Measurements from ENCODE around the gene CRTC2. TPM values are rescaled to one million over a fixed set of nuclear protein-coding genes. Genes with fewer than 3 reads are reported as not detected.

The CRTC2 gene
- total RNA-seq, 2 donors from 2014 or later, result 67.6 to 174 TPM

DNA sequence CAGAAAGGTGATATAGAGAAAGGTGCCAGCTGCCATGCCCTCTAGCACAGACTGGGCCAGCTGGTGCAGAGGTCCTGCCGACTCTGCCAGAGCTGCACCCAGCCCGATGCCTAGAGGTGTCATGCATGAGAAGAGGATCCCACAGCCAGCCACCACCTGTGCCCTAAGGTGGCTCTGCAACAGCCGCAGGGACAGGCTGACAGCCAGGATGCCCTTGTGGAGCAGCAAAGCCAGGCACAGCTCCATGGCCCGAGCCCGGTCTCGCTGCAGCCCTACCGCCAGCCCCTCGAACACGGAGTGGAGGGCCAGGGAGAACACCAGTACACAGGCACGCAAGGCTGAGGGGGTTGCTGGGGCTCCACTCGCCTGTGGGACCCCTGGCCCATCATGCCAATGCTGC is 1.8 kb upstream of the CRTC2 start:
- Mint-ChIP-seq H3K36me3 (peaks cover 32 to 46% of the 10 kb centered on the region in 2 donors), H3K27ac (peak overlapping the region; percentile 66 to 94), H3K9me3 (no peaks in the 10 kb centered on the region)
- DNase-seq (ENCODE audit: low spot score in 2 of 2) (no peak), ATAC-seq (no peak)

DNA sequence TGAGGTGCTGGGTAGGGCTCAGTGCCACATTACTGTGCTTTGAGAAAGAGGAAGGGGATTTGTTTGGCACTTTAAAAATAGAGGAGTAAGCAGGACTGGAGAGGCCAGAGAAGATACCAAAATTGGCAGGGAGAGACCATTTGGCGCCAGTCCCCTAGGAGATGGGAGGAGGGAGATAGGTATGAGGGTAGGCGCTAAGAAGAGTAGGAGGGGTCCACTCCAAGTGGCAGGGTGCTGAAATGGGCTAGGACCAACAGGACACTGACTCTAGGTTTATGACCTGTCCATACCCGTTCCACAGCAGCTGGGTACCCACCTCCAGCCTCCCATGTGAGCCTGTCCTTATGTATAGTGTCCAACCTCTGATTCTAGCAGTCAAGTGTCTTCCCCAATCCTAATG is 1.0 kb upstream of the CRTC2 start:
- ATAC-seq (no peak), DNase-seq (ENCODE audit: low spot score in 2 of 2) (no peak)
- Mint-ChIP-seq H3K9me3 (no peaks in the 10 kb centered on the region), H3K36me3 (peaks cover 33 to 46% of the 10 kb centered on the region in 2 donors), H3K27ac (peak overlapping the region; percentile 70 to 98)

DNA sequence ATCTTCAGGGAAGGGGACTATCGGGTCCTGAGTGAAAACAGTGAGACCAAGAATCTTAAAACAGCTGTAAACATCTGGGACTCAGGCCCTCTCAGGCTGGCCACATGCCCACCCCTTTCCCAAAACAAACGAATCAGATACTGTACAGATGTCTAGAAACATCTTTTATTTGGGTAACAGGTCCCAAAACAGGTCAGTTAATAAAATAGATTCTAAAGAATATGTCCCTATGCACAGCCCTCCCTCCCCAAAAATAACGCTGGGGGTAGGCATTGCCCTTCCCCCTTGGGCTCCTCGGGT is 499 bp upstream of the CRTC2 start:
- no peak for ATAC-seq
- Mint-ChIP-seq H3K27ac (peak overlapping the region; percentile 70 to 98), H3K36me3 (peaks cover 36 to 46% of the 10 kb centered on the region in 2 donors), H3K9me3 (no peaks in the 10 kb centered on the region)
- DNase-seq (ENCODE audit: low spot score in 2 of 2), result no peak

DNA sequence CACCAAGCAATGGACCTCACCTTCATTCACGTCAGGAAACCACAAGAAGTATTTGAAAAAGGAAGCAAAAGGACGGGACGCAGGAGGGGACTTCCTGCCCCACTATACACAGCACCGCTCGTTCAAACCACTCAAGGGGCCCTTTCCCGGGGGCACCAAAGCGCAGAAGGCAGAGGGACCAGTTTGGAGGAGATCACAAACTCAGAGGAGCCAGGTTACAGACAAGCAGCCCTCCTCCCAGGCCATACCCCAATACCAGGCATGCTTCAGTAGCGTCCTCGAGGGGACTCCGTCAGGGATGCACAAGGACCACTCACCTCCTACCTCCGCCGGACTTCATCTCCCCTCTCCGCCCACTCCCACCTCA is 685 bp downstream of the CRTC2 start:
- DNase-seq (ENCODE audit: low spot score in 2 of 2) (peak; percentile 28 to 68), ATAC-seq (peak; percentile 27 to 34)
- peaks cover 30 to 49% of the 10 kb centered on the region in 2 donors for H3K36me3 Mint-ChIP-seq
- H3K9me3 Mint-ChIP-seq, result no peaks in the 10 kb centered on the region
- H3K27ac Mint-ChIP-seq, result peak overlapping the region; percentile 94 to 98

DNA sequence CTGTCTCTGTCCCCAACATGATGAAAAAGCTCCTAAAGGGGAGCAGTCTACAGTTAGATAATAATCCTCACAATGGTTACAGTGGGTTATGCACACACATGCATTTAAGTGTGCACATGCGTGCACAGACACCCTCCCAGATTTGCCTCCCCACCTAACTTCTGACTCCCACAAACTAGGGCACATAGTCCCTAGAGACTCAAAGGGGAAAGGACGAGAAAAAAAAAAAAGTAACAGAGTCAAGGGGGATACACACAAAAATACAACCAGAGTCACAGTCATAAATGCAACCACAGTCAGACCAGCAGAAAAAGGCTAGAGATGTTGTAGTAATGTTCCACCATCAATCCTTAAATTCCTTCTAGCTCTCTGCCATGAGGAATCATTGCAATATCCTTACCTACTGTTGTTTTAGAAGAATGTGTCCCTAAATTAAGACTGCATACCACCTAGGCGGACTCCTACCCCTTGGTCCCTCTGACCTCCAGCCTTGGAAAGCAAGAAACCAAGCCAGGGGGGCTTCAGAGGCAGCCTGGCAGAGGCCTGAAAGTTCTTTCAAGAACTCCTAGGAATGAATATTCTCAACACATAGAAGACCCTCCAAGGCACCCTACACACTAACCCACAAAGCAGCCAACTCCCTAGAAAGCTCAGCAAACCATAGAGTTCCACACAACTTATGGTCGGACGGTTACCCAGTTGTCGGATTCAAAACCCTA is 1.3 kb downstream of the CRTC2 start:
- Mint-ChIP-seq H3K36me3 (peaks cover 25 to 43% of the 10 kb centered on the region in 2 donors), H3K27ac (peak overlapping the region; percentile 94 to 98), H3K9me3 (no peaks in the 10 kb centered on the region)
- ATAC-seq (no peak), DNase-seq (ENCODE audit: low spot score in 2 of 2) (no peak)

DNA sequence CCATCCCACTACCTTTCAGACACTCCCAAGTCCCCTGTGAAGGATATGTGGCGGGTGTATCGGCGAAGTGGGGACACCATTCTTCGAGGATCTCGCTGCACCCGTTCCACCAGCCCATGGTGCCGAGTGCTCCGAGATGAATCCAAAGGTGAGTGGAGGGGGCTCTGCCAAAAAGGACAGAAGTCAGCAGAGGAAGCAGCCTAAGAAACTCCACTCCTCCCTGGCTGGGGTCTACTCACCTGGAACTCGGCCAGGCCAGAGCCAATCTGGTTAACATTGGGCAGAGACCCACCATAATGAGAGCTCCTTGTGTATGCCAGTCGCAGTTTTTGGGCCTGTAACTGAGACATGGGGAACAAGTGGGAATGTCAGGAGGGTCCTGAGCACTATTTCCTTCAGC is 3.6 kb downstream of the CRTC2 start:
- DNase-seq (ENCODE audit: low spot score in 2 of 2) (no peak), ATAC-seq (no peak)
- Mint-ChIP-seq H3K36me3 (peaks cover 24 to 32% of the 10 kb centered on the region in 2 donors), H3K27ac (no peak overlapping the region), H3K9me3 (no peaks in the 10 kb centered on the region)

DNA sequence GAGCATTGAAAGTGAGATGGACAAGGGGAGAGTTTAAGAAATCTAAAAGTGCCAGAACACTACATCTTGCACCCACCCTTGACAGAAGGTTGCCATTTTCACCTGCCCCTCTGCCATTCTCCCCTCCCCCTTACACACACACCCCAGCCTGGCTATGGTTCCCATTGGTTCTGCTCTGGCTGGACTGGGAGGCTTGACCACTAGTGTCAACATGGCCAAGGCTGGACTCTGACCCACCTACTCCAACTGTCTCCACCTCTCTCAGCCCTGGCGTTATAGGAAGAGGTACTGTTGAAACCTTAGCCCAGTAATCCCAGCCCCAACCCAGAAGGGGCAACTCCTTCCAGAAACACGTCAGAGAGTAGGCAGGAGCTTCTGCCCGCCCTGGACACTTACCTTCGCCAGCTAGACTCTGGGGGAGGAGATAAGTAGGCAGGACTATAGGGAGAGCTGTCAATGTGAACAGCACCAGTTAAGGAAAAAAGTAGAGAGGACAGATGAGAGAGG is 4.5 kb downstream of the CRTC2 start:
- Mint-ChIP-seq H3K27ac (peak overlapping the region; percentile 9 to 51), H3K36me3 (peaks cover 24 to 32% of the 10 kb centered on the region in 2 donors), H3K9me3 (no peaks in the 10 kb centered on the region)
- DNase-seq (ENCODE audit: low spot score in 2 of 2), result no peak
- ATAC-seq, result no peak

DNA sequence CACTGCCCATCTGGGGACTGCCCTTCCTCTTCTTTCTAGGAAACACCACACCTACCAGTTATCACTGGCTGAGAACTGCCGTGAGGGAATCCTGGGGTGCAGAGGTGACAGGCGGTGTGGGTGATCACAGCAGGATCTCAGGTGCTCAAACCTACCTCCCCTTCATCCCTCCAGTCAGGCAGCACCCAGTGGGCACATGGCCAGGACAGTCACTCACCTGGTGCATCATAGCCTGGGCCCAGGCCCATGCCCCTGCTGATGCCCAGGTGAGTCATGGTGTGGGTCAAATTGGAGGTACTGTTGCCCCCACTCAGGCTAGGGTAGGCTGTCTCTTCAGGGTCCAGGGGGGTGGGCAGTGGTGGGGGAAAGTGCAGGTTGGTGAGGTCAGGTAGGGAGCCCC is 6.6 kb downstream of the CRTC2 start:
- ATAC-seq (no peak), DNase-seq (ENCODE audit: low spot score in 2 of 2) (no peak)
- H3K27ac Mint-ChIP-seq, result peak overlapping the region; percentile 41 to 64
- no peaks in the 10 kb centered on the region for H3K9me3 Mint-ChIP-seq
- peaks cover 8 to 15% of the 10 kb centered on the region in 2 donors for H3K36me3 Mint-ChIP-seq

DNA sequence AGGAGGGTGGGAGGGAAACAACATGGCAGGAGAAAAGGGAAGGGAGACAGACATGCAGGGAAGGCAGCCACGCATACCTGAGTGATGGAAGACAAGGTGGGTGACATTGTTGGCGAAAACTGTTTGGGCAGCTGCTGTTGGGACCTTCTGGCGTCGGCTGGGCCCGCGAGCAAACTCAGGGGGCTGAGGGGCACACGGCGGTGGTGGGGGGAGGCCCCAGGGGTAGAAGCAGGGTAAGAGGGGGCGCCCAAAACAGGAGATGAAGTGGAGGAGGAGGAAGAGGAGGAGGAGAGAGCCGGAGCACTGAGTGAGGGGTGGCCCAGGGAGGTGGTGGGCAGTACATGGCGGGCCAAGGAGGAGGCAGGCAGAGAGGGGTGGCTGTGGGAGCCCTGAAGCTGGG is 7.2 kb downstream of the CRTC2 start:
- DNase-seq (ENCODE audit: low spot score in 2 of 2) (no peak), ATAC-seq (no peak)
- Mint-ChIP-seq H3K36me3 (peaks cover 6 to 12% of the 10 kb centered on the region in 2 donors), H3K9me3 (no peaks in the 10 kb centered on the region), H3K27ac (peak overlapping the region; percentile 41 to 64)

DNA sequence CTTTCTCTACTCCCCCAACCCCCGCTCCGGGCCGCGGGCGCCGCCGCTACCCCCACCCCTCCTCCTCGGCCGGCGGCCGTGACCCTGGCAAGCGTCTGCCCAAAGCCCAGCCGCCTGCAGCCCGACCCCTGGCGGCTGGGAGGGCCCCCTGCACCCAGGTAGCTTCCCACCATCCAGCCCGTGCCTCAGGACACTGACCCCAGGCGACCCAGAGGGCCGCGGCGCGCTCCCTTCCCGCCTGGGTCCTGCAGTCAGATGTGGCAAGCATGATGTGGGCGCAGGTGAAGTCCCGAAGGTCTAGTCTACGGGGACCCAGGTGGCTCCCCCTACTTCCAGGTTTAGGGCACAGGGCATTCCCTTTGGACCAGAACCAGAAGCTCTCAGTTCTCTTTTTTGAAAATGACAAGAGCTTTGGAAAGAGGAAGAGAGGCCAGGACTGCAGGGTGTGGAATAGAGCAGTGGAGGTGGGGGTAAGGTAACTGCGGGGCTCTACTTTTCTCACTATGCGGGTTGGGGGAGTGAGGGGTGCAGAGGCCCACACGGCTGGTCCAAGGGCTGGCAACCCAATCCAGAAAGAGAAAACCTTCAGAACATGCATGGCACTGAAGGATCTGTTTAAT is 11.7 kb downstream of the CRTC2 start, which contains the start of gene DENND4B:
Gene DENND4B (minus strand): TSS at position 97 of the 620 bp plus-strand sequence. CDS start 2,344 bp downstream, outside the sequence.
- peaks cover 14 to 20% of the 10 kb centered on the region in 2 donors for H3K36me3 Mint-ChIP-seq
- H3K27ac Mint-ChIP-seq, result peak within 1 kb of the TSS; percentile 93 to 96
- ATAC-seq (peak; percentile 70 to 74), DNase-seq (ENCODE audit: low spot score in 2 of 2) (peak; percentile 78 to 81)
- H3K9me3 Mint-ChIP-seq, result no peaks in the 10 kb centered on the region

DNA sequence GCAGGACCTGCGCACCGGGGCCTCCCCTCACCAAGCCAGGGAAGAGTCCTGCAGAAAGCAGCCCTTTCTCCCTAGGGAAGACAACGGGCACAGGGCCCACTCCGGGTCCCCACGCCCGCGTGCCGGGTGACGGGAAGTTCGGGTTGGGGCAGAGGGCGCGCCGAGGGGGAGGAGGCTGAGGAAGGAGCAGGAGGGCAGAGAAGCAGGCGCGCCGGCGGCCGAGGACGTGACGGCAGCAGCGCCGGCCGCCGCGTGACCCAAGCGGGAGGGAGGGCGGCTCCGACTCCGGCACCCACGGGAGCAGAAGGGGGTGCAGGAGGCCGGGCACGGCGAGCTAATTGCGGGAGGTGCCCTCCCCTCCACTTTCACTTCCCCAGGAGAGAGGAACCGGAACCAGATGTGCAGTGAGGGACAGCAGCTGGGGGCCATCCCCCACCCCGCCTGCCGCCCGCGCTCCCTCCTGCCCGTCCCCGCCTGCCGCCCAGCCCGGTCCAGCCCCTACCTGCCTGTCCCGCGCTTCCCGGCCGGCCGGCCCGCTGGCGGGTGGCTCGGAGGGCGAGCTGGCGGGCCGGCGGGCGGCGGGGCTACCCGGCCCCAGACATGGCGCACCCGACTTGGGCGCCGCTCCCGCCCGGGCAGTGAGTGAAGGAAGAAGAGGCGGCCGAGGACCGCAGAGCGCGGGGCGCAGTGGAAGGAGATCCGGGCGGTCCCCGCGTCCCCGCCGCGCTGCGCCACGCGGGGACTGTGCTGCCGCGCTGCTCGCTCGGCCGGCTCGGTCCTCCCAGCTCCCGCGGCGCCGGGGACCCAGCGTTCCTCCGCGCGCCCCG is 12.4 kb downstream of the CRTC2 start:
- DNase-seq (ENCODE audit: low spot score in 2 of 2), result peak; percentile 69 to 87
- Mint-ChIP-seq H3K9me3 (no peaks in the 10 kb centered on the region), H3K36me3 (peaks cover 14 to 20% of the 10 kb centered on the region in 2 donors), H3K27ac (peak overlapping the region; percentile 93 to 96)
- peak; percentile 68 to 78 for ATAC-seq

DNA sequence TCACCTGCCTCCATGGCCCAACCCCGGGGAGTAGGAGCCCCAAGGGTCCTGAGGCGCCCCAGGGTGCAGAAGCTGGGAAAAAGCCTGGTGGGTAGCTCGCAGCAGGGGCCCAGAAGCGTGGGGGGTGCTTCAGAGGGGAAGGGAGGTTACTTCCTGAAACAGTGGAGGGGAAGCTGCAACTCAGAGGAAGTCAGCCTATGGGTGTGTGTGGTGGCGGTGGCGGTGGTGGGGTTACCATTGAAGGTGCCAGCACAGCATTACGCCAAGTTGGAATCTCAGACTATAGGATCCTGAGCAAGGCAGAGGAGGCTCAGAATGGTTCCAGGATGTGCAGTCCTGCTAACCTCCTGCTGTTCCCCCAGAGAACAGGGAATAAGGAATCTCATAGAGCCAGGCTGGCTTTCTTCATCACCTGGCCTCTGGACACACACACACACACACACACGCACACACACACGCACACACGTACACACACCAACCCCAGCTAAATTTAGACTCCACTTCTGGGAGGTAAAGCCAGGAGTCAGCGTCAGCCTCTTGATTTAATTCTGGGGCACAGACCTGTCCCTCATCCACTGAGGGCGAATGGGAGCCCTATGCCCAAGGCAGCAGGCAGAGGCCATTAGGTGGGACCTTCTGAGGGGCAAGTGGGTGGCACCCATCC is 13.1 kb downstream of the CRTC2 start:
- peak; percentile 62 to 78 for DNase-seq (ENCODE audit: low spot score in 2 of 2)
- Mint-ChIP-seq H3K36me3 (peaks cover 14 to 19% of the 10 kb centered on the region in 2 donors), H3K27ac (peak overlapping the region; percentile 93 to 96), H3K9me3 (no peaks in the 10 kb centered on the region)
- peak; percentile 61 to 71 for ATAC-seq

DNA sequence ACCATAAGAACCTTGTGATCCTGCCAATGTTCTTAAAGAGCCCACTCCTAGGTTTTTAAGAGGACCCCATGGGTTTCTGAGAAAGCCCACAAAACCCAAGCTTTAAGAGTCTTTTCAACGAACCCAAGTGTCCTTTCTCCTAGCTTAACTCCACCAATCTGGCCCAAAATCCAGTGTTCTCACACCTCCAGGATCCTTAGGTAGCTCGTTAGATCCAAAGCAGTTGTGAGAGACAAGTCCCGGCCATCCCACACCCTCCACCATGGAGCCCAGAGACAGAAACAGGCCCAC is 13.6 kb downstream of the CRTC2 start:
- Mint-ChIP-seq H3K36me3 (peaks cover 14 to 22% of the 10 kb centered on the region in 2 donors), H3K9me3 (no peaks in the 10 kb centered on the region), H3K27ac (peak overlapping the region; percentile 93 to 96)
- ATAC-seq (no peak), DNase-seq (ENCODE audit: low spot score in 2 of 2) (no peak)

DNA sequence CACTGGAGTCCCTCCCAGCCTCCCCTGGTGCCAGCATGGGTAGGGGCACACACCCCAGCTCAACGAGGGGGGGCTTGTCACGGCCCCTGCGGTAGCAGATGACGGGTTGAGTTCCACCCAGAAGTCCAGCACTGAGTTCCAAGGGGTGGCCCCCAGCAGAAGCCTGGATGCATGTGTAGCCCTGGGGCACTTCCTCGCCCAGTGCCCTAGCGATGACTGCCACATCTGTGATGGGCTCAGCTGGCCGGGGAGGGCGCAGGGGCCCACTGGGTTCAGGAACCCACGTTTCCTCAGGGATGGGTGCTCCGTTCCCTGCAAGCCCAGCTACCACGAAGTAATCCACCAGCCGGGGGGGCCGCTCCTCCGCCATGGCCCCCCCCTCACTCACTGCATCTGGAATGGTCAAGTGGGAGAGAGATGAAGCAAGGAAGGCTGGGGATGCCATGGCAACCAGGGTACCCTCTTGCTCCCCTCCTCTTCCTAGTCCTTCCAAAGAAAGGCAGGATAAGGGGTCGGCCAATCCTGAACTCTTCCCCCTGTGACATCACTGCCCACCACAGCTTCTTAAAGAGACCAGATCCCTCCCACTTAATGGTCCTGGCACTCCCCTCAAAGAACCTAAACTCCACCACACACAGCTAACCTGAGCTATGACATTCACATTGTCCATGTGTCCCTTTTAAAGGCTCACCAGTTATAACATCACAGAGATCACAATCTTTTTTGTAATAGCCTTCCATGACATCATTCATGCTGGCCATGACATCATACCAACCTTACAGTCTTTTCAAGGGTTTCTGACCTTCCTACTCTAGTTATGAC is 14.2 kb downstream of the CRTC2 start:
- H3K9me3 Mint-ChIP-seq, result no peaks in the 10 kb centered on the region
- peaks cover 14 to 22% of the 10 kb centered on the region in 2 donors for H3K36me3 Mint-ChIP-seq
- no peak for DNase-seq (ENCODE audit: low spot score in 2 of 2)
- H3K27ac Mint-ChIP-seq, result peak overlapping the region; percentile 93 to 96
- no peak for ATAC-seq

DNA sequence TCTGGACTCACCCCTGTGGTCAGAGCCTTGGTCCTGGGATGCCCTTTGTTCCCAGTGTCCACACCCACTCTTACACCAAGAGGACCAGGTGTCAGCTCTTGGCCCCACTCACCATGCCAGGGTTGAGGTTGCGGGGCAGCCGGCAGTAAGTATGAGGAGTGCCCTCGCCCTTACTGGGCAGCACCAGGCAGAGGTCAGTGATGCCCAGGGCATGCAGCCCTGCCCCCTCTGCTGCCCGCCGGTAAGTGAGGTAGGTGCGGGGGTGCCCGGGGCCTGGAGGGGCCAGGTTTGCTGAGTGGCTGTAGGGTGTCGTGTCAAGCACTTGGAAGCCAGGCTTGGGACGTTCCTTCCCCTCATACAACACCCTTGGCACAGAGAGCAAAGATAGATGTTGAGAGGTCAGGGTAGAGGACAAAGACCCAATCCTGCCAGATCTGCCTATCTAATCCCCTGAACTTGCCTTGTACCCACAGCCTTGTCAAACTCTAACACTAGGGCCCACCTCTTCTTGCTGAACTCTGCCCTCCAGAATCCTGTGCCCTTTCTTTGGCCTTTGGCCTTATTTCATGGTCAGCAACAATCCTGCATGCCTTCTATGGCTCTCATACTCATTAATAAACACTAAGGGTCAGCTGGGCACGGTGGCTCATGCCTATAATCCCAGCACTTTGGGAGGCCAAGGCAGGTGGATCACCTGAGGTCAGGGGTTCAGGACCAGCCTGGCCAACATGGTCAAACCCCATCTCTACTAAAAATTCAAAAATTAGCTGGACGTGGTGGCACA is 15.5 kb downstream of the CRTC2 start:
- H3K9me3 Mint-ChIP-seq, result no peaks in the 10 kb centered on the region
- DNase-seq (ENCODE audit: low spot score in 2 of 2) (no peak), ATAC-seq (no peak)
- peak overlapping the region; percentile 62 to 85 for H3K27ac Mint-ChIP-seq
- H3K36me3 Mint-ChIP-seq, result peaks cover 14 to 22% of the 10 kb centered on the region in 2 donors

All from activated naive CD4-positive, alpha-beta T cell treated with anti-CD3 and anti-CD28 coated beads, Interleukin-2, amount 50 U/mL, for 72 hours (primary cell).